M059J (cell line): Measurements from ENCODE around the gene SBF2. TPM values are rescaled to one million over a fixed set of nuclear protein-coding genes. Genes with fewer than 3 reads are reported as not detected.

ENCODE experiments used
- DNase-seq: peaks from one replicate; pipeline ENCODE4 v3.0.0-alpha.2; 2012; ENCODE audit warnings: low read depth
- total RNA-seq: library from RNA; depleted of rRNA; stranded (reverse); fragments of >200 nt; shearing (Covaris generic); gene quantifications from 2 replicates; pipeline ENCODE4 v1.2.3, GENCODE V29; 2014

Gene SBF2
- total RNA-seq, 1 experiment from 2014 or later = 30.5 TPM

- DNase-seq = no peak
Observed at GRCh38 chr11:10317776-10318526, 23.9 kb upstream of the SBF2 start.

- DNase-seq = no peak
Observed at GRCh38 chr11:10317151-10317755, 23.2 kb upstream of the SBF2 start.

DNA sequence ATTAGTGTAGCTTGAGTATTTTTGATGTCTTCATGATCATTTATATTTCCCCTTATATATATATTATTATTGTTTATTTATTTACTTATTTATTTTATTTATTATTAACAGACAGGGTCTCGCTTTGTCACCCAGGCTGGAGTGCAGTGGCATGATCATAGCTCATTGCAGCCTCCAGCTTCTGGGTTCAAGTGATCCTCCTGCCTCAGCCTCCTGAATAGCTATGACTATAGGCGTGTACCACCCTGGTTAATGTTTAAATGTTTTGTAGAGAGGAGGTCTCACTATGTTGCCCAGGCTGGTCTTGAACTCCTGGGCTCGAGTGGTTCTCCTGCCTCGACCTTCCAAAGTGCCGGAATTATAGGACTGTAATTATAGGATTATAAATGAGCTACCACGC is 21.1 kb upstream of the SBF2 start:
- DNase-seq = no peak

GRCh38 chr11:10314199-10315072 is 20.4 kb upstream of the SBF2 start:
- peak; percentile 67 for DNase-seq

DNA sequence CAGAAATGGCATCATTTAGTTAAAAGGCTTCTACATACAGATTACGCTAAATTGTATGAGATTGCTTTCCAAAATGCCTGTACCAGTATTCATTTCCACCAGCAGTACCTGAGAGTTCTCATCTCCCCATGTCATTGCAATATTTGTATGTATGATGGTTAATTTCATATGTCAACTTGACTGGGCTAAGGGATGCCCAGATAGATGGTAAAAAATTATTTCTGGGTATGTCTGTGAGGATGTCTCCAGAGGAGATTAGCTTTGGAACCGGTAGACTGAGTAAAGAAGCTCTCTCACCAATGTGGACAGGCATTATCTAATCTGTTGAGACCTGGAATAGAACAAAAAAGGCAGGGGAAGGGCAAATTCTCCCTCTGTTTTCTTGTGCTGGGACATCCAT is 17.8 kb upstream of the SBF2 start:
- DNase-seq = no peak

GRCh38 chr11:10310301-10310841 is 16.4 kb upstream of the SBF2 start:
- DNase-seq = peak; percentile 61

DNA sequence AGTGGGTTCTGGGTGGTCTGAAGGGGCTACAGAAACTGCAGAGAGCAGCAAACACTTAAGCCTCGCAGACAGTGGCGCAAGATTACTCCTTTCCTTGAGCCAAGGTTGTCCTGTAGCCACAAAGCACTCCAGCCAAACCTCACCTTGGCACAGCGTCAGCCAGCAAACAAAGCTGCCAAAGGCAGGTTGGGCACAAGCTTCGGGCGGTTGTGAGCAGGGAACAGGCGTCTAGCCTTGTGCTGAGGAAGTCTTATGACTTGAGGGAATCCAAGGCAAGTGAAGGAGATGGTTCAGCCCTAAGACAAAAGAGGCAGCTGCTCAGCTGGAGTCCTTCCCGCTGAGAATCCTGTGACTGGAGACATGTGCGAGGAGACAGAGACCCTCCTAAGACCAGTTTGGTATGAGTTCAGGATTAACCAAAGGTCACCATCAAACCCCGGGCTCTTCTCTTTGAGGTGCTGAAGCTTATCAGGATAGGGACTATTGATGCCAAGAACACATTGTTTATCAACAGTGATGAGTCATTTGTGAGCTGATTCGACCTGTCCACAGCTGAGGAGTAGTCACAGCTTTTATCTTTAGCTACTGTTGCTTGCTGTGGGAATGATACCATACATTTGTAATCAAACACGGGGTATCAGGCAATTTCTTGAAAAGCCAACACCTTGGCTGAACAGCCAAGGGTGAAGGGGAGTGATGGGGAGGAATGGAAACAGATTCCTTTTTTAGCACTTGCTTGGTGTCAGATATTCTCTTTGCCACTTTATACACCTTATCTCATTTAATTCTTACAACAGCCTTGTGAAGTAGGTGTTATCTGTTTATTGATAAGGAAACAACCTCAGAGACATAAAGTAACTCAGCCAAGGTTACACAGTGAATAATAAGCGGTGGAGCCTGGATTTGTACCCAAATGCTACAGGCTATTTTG is 15.4 kb upstream of the SBF2 start:
- DNase-seq = peak; percentile 97

DNA sequence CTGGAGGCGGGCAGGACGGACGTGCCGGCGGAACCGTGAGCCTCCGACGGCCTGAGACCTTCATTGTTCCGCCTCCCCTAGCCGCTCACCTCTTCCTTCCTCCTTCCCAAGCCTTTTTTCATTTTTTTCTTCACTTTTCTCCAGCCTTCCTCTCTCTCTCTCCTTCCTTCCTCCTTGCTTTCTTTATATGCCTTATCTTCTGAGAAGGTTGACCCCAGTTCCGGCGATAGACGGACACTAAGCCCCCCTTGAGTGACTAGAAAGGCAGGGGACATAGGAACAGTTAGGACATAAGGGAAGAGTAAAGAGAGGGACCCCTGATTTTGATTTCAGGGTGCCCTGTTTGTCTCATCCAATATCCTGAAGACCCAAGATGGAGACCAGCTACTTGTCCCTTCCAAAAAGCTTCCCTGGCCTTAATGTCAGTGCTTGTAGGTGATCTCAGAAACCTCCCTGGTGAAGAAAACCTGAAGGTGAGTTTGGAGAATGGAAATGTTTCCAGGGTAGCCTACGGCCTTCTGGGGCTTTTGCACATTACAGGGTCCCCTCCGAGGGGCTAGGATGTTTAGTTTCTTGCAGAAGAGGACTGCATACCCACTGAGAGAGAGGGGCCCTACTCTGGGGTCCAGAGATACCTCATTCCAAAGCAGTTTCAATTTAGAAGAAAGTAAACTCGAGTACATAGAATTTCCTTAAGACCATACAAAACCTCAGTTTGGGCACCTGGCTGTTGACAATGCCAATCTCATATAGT is 14.4 kb upstream of the SBF2 start:
- DNase-seq = peak; percentile 64

- peak; percentile 96 for DNase-seq
Observed at GRCh38 chr11:10307400-10308200, 13.6 kb upstream of the SBF2 start.

DNA sequence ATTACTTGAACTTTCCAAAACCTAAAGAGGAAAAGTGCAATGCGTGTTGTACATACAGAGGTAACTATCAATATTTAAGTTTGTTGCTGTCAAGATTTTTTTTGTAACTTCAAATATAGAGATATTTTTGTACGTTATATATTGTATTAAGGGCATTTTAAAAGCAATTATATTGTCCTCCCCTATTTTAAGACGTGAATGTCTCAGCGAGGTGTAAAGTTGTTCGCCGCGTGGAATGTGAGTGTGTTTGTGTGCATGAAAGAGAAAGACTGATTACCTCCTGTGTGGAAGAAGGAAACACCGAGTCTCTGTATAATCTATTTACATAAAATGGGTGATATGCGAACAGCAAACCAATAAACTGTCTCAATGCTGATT is 13.0 kb upstream of the SBF2 start:
- DNase-seq = no peak

DNA sequence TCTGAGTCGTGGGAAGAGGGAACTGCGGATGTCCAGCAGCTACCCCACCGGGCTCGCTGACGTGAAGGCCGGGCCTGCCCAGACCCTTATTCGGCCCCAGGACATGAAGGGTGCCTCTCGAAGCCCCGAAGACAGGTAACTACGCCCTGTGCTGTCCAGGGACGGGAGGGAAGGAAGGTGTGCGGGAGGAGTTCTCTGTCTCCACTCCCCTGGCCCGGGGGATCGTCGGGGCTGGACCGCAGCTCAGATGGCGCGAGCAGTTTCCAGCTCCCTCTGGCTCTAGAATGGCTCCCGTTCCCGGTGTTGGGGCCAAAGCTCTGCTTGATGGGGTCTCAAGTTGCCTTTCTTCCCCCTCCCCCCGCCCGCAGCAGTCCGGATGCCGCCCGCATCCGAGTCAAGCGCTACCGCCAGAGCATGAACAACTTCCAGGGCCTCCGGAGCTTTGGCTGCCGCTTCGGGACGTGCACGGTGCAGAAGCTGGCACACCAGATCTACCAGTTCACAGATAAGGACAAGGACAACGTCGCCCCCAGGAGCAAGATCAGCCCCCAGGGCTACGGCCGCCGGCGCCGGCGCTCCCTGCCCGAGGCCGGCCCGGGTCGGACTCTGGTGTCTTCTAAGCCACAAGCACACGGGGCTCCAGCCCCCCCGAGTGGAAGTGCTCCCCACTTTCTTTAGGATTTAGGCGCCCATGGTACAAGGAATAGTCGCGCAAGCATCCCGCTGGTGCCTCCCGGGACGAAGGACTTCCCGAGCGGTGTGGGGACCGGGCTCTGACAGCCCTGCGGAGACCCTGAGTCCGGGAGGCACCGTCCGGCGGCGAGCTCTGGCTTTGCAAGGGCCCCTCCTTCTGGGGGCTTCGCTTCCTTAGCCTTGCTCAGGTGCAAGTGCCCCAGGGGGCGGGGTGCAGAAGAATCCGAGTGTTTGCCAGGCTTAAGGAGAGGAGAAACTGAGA is 12.2 kb upstream of the SBF2 start:
- DNase-seq = peak; percentile 41

DNA sequence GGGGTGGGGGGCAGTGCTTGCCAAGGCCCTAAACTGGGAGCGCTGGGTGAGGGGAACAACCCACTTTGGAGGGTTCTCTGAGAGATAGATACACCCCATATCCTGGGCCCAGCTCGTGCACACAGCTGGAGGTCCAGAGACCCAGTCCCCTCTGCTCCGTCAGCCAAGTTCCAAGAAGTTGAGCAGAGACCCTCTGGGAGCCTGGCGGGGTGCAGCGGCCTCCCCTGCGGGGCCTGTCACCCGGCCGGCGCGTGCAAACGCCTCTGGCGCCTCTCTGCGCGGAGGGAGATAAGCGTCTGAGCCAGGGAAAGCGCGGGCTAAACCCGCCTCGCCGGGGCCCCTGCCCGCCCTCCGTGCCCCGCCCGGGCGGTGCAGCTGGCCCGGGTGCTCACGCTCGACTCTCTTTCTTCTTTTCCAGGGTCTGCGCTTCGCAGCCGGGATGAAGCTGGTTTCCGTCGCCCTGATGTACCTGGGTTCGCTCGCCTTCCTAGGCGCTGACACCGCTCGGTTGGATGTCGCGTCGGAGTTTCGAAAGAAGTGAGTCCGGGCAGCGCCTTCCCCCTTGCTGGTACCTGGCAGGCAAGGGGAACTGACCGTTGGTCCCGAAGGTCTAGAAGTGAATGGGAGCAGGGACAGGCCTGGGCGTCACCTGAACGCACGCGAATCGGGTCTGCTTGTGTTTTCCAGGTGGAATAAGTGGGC is 11.4 kb upstream of the SBF2 start:
- no peak for DNase-seq

DNA sequence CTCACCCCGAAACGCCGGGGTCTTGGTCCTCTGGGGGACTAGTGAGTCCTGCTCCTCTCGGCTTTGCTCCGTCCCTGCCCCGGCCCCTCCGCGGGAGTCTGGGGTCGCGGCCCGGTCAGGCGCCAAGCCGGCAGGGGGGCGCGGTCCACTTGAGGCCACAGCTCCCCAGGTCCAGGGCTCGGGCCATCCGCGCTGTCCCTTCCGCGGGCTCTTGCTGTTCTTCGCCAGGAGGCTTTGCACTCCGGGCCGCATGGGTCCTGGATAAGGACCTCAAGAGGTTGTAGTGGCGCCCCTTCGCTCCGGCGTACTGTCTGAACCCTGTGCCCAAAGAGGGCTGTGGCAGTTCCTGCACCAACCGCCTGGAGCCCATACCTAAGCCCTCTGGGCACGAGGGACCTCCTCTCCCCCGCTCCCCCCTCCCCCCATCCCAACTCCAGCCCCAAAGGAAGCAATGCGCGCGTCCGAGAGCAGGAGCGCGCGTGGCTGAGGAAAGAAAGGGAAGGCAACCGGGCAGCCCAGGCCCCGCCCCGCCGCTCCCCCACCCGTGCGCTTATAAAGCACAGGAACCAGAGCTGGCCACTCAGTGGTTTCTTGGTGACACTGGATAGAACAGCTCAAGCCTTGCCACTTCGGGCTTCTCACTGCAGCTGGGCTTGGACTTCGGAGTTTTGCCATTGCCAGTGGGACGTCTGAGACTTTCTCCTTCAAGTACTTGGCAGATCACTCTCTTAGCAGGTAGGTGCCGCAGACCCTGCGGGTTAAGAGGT is 10.7 kb upstream of the SBF2 start, which contains the start of gene ADM:
ADM (plus strand) TSS at position 579 of the 767 bp plus-strand sequence. CDS start 628 bp downstream, outside the sequence.
- DNase-seq = peak; percentile 96

DNA sequence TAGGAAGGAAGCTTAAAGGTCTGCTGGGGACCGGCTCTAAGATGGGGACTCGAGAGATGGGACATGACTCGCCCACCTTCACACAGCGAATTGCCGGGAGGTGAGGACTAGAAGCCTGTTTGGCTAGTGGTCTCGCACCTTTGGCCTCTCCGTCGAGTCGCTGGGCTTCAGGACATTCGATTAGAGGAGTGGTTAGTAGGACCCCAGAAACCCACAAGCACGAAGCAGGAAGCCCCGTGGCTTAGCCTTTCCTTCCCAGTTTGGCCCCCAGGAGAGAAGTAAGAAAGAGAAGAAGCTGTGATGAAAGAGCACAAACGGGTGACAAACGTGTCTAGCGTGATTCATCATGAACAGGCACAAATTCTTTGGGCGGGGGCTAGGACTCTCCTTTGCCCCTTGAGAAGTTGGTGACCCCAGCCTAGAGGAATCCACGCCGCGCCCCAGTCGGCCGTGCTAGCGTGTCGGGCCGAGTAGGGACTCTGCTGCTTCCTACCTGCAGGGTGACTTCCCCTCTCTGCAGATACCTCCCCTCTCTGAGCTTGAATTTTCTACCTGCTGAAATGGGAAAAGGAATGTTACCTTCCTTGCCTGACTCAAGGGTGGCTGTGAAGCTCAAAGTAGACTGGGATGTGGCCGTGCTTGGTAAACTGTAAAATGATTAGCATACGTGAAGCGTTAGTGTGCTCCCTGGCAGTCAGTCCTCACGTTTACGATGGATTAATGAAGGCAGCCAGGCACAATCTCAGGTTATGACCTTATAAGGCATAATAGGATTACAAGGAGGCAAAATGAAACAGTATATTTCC is 9.7 kb upstream of the SBF2 start:
- DNase-seq = peak; percentile 92

DNA sequence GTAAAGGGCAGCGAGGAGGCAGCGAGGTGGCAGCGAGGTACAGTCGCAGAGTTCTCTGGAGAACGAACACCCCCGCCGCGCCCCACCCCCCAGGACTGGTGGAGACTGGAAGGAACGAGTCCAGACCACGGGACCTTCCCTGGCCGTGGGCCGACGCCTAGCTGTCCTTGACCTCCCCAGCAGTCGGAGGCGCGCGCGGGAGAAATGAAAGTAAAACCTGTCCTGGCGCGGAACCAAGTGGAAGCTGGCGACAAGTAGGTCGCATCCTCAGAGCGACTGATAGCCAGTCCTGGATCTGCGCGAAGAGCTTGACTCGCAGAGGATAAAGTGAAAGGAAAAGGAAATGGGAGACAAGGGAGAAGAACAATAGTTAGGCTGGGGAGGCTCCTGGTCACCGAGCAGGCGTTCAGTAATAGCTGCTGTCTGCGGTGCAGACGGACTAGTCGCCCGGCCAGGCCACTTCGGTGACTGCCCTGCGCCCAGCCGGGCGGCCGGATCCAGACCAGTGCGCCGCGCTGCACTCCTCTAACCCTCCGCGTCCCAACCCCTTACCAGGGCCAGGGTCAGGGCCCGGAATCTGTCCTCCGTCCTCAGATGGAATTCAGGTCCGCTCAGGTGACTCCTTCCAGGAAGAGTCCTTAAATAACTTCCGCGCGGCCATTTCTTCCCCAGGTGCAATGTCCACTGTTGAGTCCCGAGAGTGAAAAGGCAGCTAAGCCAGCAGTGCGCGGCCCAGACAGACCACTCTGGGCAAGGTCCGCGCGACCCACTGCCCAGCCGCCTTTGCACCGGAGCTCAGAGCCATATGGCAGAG is 8.9 kb upstream of the SBF2 start:
- DNase-seq = peak; percentile 90
